IPS-18a (cell line): ENCODE data around the gene OR10C1.
"Not testable (repeated sequence)": the region's sequence is repeated elsewhere in the genome, so short reads cannot be mapped to it uniquely, and the experiment has no call there.

Experiments
- H3K27ac ChIP-seq: one replicate; pipeline ENCODE4 v1.5.1; 2013; ENCODE audit warnings: low read length
- H3K27me3 ChIP-seq: one replicate; pipeline ENCODE4 v1.6.1; 2013; ENCODE audit warnings: mild to moderate bottlenecking, low read length; ENCODE audit not compliant: control insufficient read depth, insufficient read depth
- H3K36me3 ChIP-seq: one replicate; pipeline ENCODE4 v1.6.1; 2013; ENCODE audit warnings: low read depth, low read length; ENCODE audit not compliant: control insufficient read depth
- H3K4me1 ChIP-seq: one replicate; pipeline ENCODE4 v1.6.1; 2013; ENCODE audit warnings: low read depth, low read length; ENCODE audit not compliant: control insufficient read depth
- H3K4me3 ChIP-seq: one replicate; pipeline ENCODE4 v1.5.1; 2013; ENCODE audit warnings: low read length
- H3K9ac ChIP-seq: one replicate; pipeline ENCODE4 v1.6.1; 2013; ENCODE audit warnings: mild to moderate bottlenecking, low read length, moderate library complexity
- H3K9me3 ChIP-seq: one replicate; pipeline ENCODE4 v1.6.1; 2013; ENCODE audit warnings: low read depth, low read length; ENCODE audit not compliant: control insufficient read depth

The OR10C1 gene

GRCh38 chr6:29444031-29444430 is 4.9 kb downstream of the OR10C1 start:
- H3K4me1 ChIP-seq, result peaks cover 10% of the 10 kb centered on the region
- not testable (repeated sequence) for H3K4me3 ChIP-seq, H3K9ac ChIP-seq, H3K27me3 ChIP-seq, H3K36me3 ChIP-seq, H3K27ac ChIP-seq, H3K9me3 ChIP-seq

GRCh38 chr6:29447670-29448069 is 8.6 kb downstream of the OR10C1 start:
- H3K36me3 ChIP-seq, result no peaks in the 10 kb centered on the region
- peaks cover 5% of the 10 kb centered on the region for H3K9me3 ChIP-seq
- peaks cover 10% of the 10 kb centered on the region for H3K4me1 ChIP-seq
- H3K27ac ChIP-seq, result no peak overlapping the region
- no peak overlapping the region for H3K9ac ChIP-seq
- no peaks in the 10 kb centered on the region for H3K27me3 ChIP-seq
- H3K4me3 ChIP-seq, result no peak overlapping the region

- Histone ChIP-seq H3K4me1 (peaks cover 10% of the 10 kb centered on the region), H3K36me3 (no peaks in the 10 kb centered on the region)
Measured at GRCh38 chr6:29451471-29452193, 12.5 kb downstream of the OR10C1 start.

GRCh38 chr6:29456971-29457370 is 17.9 kb downstream of the OR10C1 start, which contains the start of the genes OR11A1 and OR2H1:
Gene OR11A1 (minus strand): TSS chr6:29457071. CDS start chr6:29427641, 29,430 bp downstream.
Gene OR2H1 (plus strand): TSS chr6:29457155. CDS start chr6:29461770, 4,615 bp downstream.
- H3K4me3 ChIP-seq, result no peak within 1 kb of the TSS
- no peaks in the 10 kb centered on the region for H3K4me1 ChIP-seq
- no peaks in the 10 kb centered on the region for H3K36me3 ChIP-seq
- H3K9me3 ChIP-seq, result no peaks in the 10 kb centered on the region
- no peaks in the 10 kb centered on the region for H3K27me3 ChIP-seq
- no peak within 1 kb of the TSS for H3K9ac ChIP-seq
- H3K27ac ChIP-seq, result no peak within 1 kb of the TSS

More at GRCh38 chr6:29451471-29452193, 12.5 kb downstream of the OR10C1 start:
- Histone ChIP-seq H3K27ac (no peak overlapping the region), H3K9ac (no peak overlapping the region), H3K9me3 (no peaks in the 10 kb centered on the region), H3K4me3 (no peak overlapping the region), H3K27me3 (no peaks in the 10 kb centered on the region)

GRCh38 chr6:29461021-29461814 is 22.1 kb downstream of the OR10C1 start:
- H3K9me3 ChIP-seq, result no peaks in the 10 kb centered on the region
- H3K9ac ChIP-seq, result no peak overlapping the region
- H3K36me3 ChIP-seq, result no peaks in the 10 kb centered on the region
- H3K27me3 ChIP-seq, result no peaks in the 10 kb centered on the region
- H3K4me3 ChIP-seq, result no peak overlapping the region
- H3K4me1 ChIP-seq, result no peaks in the 10 kb centered on the region
- no peak overlapping the region for H3K27ac ChIP-seq

- H3K27ac ChIP-seq, result no peak overlapping the region
- H3K4me3 ChIP-seq, result no peak overlapping the region
- no peaks in the 10 kb centered on the region for H3K36me3 ChIP-seq
- H3K9me3 ChIP-seq, result no peaks in the 10 kb centered on the region
- H3K9ac ChIP-seq, result no peak overlapping the region
- H3K27me3 ChIP-seq, result no peaks in the 10 kb centered on the region
- H3K4me1 ChIP-seq, result no peaks in the 10 kb centered on the region
Measured at GRCh38 chr6:29462022-29462421, 22.9 kb downstream of the OR10C1 start.

- Histone ChIP-seq H3K4me1 (no peaks in the 10 kb centered on the region), H3K9ac (no peak overlapping the region), H3K36me3 (no peaks in the 10 kb centered on the region), H3K27me3 (no peaks in the 10 kb centered on the region), H3K9me3 (no peaks in the 10 kb centered on the region), H3K27ac (no peak overlapping the region), H3K4me3 (no peak overlapping the region)
Measured at GRCh38 chr6:29465279-29465678, 26.2 kb downstream of the OR10C1 start.

GRCh38 chr6:29465801-29466200 is 26.7 kb downstream of the OR10C1 start:
- H3K27me3 ChIP-seq, result no peaks in the 10 kb centered on the region
- H3K36me3 ChIP-seq, result no peaks in the 10 kb centered on the region
- no peak overlapping the region for H3K4me3 ChIP-seq
- no peaks in the 10 kb centered on the region for H3K9me3 ChIP-seq
- no peaks in the 10 kb centered on the region for H3K4me1 ChIP-seq
- no peak overlapping the region for H3K27ac ChIP-seq
- no peak overlapping the region for H3K9ac ChIP-seq

- no peaks in the 10 kb centered on the region for H3K9me3 ChIP-seq
- H3K36me3 ChIP-seq, result no peaks in the 10 kb centered on the region
- H3K4me1 ChIP-seq, result no peaks in the 10 kb centered on the region
- H3K27me3 ChIP-seq, result no peaks in the 10 kb centered on the region
- H3K27ac ChIP-seq, result no peak overlapping the region
- H3K9ac ChIP-seq, result no peak overlapping the region
- H3K4me3 ChIP-seq, result no peak overlapping the region
Measured at GRCh38 chr6:29466241-29466640, 27.1 kb downstream of the OR10C1 start.

- Histone ChIP-seq H3K9me3 (no peaks in the 10 kb centered on the region), H3K36me3 (no peaks in the 10 kb centered on the region), H3K4me3 (no peak overlapping the region)
Measured at GRCh38 chr6:29474996-29475395, 35.9 kb downstream of the OR10C1 start.

GRCh38 chr6:29477923-29478450 is 38.9 kb downstream of the OR10C1 start:
- no peaks in the 10 kb centered on the region for H3K27me3 ChIP-seq
- H3K4me3 ChIP-seq, result no peak overlapping the region
- no peak overlapping the region for H3K27ac ChIP-seq
- no peaks in the 10 kb centered on the region for H3K4me1 ChIP-seq
- no peaks in the 10 kb centered on the region for H3K9me3 ChIP-seq
- H3K36me3 ChIP-seq, result no peaks in the 10 kb centered on the region
- H3K9ac ChIP-seq, result no peak overlapping the region

More at GRCh38 chr6:29474996-29475395, 35.9 kb downstream of the OR10C1 start:
- H3K27me3 ChIP-seq, result no peaks in the 10 kb centered on the region
- H3K27ac ChIP-seq, result no peak overlapping the region
- H3K9ac ChIP-seq, result no peak overlapping the region
- no peaks in the 10 kb centered on the region for H3K4me1 ChIP-seq
